NB4 (cell line): ENCODE results near the gene ACAA2.
"Not testable (repeated sequence)": the region's sequence is repeated elsewhere in the genome, so short reads cannot be mapped to it uniquely, and the experiment has no call there.

ENCODE experiments used
- DNase-seq: peaks from one replicate; pipeline ENCODE4 v3.0.0; 2010; ENCODE audit warnings: low read depth
- H3K4me3 ChIP-seq: one replicate; pipeline ENCODE4 v1.5.1; 2011; ENCODE audit warnings: mild to moderate bottlenecking, low read depth, low read length, moderate library complexity
- MYC ChIP-seq: IDR thresholded peaks from 2 replicates; pipeline ENCODE4 v1.6.1; 2011; ENCODE audit warnings: low read depth, low read length
- POLR2A ChIP-seq: IDR thresholded peaks from 2 replicates; pipeline ENCODE4 v1.6.1; 2011; ENCODE audit warnings: mild to moderate bottlenecking; ENCODE audit not compliant: insufficient read length; ENCODE audit errors: extremely low read depth
- TF ChIP-seq, protein P1 (sequence below): IDR thresholded peaks from one replicate; pipeline ENCODE4 v1.5.1; 2012; ENCODE audit warnings: low read depth, low read length
- TF ChIP-seq, protein P2 (sequence below): IDR thresholded peaks from 2 replicates; pipeline ENCODE4 v1.6.1; 2011; ENCODE audit warnings: low read depth, low read length

ACAA2 gene

GRCh38 chr18:49837889-49838288 is 24.6 kb upstream of the ACAA2 start:
- H3K4me3 ChIP-seq: no peak overlapping the region
- DNase-seq: no peak
- TF ChIP-seq, protein P1, sequence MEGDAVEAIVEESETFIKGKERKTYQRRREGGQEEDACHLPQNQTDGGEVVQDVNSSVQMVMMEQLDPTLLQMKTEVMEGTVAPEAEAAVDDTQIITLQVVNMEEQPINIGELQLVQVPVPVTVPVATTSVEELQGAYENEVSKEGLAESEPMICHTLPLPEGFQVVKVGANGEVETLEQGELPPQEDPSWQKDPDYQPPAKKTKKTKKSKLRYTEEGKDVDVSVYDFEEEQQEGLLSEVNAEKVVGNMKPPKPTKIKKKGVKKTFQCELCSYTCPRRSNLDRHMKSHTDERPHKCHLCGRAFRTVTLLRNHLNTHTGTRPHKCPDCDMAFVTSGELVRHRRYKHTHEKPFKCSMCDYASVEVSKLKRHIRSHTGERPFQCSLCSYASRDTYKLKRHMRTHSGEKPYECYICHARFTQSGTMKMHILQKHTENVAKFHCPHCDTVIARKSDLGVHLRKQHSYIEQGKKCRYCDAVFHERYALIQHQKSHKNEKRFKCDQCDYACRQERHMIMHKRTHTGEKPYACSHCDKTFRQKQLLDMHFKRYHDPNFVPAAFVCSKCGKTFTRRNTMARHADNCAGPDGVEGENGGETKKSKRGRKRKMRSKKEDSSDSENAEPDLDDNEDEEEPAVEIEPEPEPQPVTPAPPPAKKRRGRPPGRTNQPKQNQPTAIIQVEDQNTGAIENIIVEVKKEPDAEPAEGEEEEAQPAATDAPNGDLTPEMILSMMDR: no peak
- TF ChIP-seq, protein P2, sequence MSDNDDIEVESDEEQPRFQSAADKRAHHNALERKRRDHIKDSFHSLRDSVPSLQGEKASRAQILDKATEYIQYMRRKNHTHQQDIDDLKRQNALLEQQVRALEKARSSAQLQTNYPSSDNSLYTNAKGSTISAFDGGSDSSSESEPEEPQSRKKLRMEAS: no peak
- TF ChIP-seq MYC (no peak), POLR2A (no peak)

- H3K4me3 ChIP-seq: not testable (repeated sequence)
Observed at GRCh38 chr18:49837316-49837835, 24.0 kb upstream of the ACAA2 start.

DNA sequence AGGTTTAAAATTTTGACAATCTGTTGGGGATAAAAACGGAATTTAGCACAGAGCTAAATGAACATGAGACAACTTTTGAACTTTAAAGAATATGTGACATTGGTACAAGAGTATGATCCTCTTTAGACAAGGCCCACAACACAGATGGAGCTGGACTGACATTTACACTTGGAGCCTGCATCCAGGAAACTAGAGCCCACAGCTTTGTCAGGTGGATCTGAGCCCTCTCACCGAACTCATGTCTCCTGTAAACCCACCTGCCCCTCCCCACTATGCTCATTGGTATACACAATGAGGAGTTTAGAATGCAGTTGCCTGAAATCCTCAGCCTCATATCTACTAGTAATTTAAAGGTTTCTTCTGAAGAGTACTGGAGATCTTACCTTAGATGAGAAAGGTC is 22.1 kb upstream of the ACAA2 start:
- DNase-seq: no peak
- no peak overlapping the region for H3K4me3 ChIP-seq
- no peak for TF ChIP-seq POLR2A
- TF ChIP-seq, protein P1: no peak
- TF ChIP-seq, protein P2: no peak
- TF ChIP-seq MYC: no peak

More at GRCh38 chr18:49837316-49837835, 24.0 kb upstream of the ACAA2 start:
- not testable (repeated sequence) for DNase-seq

GRCh38 chr18:49834258-49834657 is 20.9 kb upstream of the ACAA2 start:
- no peak for DNase-seq
- no peak overlapping the region for H3K4me3 ChIP-seq
- TF ChIP-seq POLR2A: no peak
- TF ChIP-seq, protein P2: no peak
- TF ChIP-seq, protein P1: no peak

DNA sequence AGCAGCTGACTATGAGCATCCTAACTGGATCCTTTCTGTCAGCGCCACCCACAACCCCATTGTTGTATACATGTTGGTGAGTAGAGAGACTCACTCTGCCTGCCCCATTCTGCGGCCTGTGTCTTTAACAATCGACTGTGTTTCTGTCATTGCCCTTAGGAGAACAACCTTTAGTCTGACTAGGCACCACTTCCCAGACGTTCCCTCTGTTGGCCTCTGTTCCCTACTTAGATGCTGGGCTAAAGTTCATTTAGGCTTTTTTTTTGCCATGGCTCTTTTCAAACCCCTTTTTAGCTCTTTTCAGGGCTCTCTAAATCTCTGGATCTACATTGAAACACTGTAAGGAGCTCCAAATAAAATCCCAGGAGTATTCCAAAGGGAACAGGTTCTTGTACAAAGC is 20.5 kb upstream of the ACAA2 start:
- TF ChIP-seq POLR2A (no peak), MYC (no peak)
- TF ChIP-seq, protein P2: no peak
- TF ChIP-seq, protein P1: no peak

GRCh38 chr18:49832221-49832647 is 18.9 kb upstream of the ACAA2 start:
- TF ChIP-seq, protein P2: no peak
- TF ChIP-seq, protein P1: no peak
- TF ChIP-seq POLR2A (no peak), MYC (no peak)

More for the DNA sequence above, 20.5 kb upstream of the ACAA2 start:
- DNase-seq: no peak
- no peak overlapping the region for H3K4me3 ChIP-seq

More at GRCh38 chr18:49832221-49832647, 18.9 kb upstream of the ACAA2 start:
- no peak for DNase-seq
- H3K4me3 ChIP-seq: no peak overlapping the region
